Kidney epithelial cell (primary cell): ENCODE measurements around the gene PSEN1. TPM values are rescaled to one million over a fixed set of nuclear protein-coding genes. Genes with fewer than 3 reads are reported as not detected.

ENCODE experiments used
- DNase-seq: peaks from one replicate; pipeline ENCODE4 v3.0.0-alpha.2; 2010; ENCODE audit warnings: low read depth
- H3K27me3 ChIP-seq: 2 replicates; pipeline ENCODE4 v1.6.0; 2011; ENCODE audit warnings: low read length; ENCODE audit not compliant: control insufficient read depth, insufficient read depth
- H3K36me3 ChIP-seq: 2 replicates; pipeline ENCODE4 v1.5.1; 2011; ENCODE audit warnings: low read length; ENCODE audit not compliant: control insufficient read depth, insufficient read depth
- H3K4me3 ChIP-seq: 2 replicates; pipeline ENCODE4 v1.5.1; 2011; ENCODE audit warnings: low read depth, mild to moderate bottlenecking, control low read depth, low read length
- total RNA-seq: library from RNA; depleted of rRNA; stranded (reverse); fragments of >200 nt; gene quantifications from 2 replicates; pipeline ENCODE4 v1.2.3, GENCODE V29; 2015
- TF ChIP-seq, protein P1 (sequence below): IDR thresholded peaks from 2 replicates; pipeline ENCODE4 v1.5.1; 2011; ENCODE audit warnings: mild to moderate bottlenecking, moderate library complexity, low read length, control low read depth, inconsistent platforms; ENCODE audit not compliant: insufficient read depth, poor library complexity, severe bottlenecking

The PSEN1 gene
- total RNA-seq, 1 donor from 2014 or later, result 73.6 TPM

DNA sequence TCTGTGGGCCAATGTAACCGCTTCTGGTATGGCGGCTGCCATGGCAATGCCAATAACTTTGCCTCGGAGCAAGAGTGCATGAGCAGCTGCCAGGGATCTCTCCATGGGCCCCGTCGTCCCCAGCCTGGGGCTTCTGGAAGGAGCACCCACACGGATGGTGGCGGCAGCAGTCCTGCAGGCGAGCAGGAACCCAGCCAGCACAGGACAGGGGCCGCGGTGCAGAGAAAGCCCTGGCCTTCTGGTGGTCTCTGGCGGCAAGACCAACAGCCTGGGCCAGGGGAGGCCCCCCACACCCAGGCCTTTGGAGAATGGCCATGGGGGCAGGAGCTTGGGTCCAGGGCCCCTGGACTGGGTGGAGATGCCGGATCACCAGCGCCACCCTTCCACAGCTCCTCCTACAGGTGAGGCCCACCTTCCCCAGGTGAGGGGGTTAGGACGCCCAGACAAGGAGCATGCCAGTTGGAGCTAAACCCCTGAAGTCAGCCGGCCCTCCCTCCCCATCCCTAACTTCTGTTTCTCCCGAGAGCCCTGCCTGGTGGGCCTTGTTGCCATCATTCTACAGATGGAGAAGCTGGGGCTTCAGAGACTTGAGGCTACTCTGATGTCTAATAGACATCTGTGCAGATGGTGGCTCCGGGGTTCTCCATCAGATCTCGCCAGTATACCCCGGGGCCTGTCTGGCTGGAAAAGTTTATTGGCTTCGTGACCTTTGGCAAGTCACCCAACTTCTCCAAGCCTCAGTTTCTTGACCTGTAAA is 126.3 kb downstream of the PSEN1 start:
- H3K4me3 ChIP-seq, result no peak overlapping the region
- peaks cover 4% of the 10 kb centered on the region for H3K36me3 ChIP-seq
- H3K27me3 ChIP-seq, result no peaks in the 10 kb centered on the region
- DNase-seq, result no peak
- TF ChIP-seq, protein P1, sequence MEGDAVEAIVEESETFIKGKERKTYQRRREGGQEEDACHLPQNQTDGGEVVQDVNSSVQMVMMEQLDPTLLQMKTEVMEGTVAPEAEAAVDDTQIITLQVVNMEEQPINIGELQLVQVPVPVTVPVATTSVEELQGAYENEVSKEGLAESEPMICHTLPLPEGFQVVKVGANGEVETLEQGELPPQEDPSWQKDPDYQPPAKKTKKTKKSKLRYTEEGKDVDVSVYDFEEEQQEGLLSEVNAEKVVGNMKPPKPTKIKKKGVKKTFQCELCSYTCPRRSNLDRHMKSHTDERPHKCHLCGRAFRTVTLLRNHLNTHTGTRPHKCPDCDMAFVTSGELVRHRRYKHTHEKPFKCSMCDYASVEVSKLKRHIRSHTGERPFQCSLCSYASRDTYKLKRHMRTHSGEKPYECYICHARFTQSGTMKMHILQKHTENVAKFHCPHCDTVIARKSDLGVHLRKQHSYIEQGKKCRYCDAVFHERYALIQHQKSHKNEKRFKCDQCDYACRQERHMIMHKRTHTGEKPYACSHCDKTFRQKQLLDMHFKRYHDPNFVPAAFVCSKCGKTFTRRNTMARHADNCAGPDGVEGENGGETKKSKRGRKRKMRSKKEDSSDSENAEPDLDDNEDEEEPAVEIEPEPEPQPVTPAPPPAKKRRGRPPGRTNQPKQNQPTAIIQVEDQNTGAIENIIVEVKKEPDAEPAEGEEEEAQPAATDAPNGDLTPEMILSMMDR, result no peak

DNA sequence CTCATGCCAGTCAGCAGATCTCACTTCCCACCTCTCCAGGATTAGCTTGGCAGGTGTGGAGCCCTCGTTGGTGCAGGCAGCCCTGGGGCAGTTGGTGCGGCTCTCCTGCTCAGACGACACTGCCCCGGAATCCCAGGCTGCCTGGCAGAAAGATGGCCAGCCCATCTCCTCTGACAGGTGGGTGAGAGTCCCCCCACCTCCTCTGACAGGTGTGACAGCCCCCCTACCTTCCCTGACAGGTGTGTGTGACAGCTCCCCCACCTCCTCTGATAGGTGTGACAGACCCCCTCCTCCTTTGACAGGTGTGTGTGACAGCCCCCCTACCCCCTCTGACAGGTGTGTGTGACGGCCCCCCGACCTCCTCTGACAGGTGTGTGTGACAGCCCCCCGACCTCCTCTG is 127.3 kb downstream of the PSEN1 start:
- Histone ChIP-seq H3K36me3 (peaks cover 5% of the 10 kb centered on the region), H3K4me3 (no peak overlapping the region), H3K27me3 (no peaks in the 10 kb centered on the region)
- TF ChIP-seq, protein P1, result no peak
- no peak for DNase-seq

DNA sequence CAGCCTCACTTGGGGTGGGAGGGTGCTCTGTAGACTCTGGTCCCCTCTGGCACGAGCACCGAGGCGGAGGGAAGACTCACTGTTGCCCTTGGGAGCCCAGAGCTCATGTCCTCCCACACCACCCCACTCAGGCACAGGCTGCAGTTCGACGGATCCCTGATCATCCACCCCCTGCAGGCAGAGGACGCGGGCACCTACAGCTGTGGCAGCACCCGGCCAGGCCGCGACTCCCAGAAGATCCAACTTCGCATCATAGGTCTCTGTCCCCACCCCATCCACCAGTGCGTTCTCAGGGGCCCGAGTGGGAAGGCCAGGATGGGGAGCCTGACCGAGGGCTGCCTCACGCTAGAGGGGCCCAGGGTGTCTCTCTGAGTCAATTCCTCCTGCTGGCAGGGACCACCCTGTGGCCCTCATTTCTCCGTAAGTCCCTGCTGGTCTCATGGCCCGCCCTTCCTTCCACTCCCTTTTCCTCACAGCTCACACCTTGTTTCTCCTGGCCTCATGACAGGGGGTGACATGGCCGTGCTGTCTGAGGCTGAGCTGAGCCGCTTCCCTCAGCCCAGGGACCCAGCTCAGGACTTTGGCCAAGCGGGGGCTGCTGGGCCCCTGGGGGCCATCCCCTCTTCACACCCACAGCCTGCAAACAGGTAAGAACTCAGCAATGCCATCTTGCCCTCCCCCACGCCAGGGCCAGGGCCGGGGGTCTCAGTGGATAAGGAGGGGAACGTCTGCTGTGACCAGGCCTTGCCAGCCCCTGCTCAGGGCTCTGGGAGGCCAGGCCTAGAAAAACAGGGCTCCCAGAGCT is 128.0 kb downstream of the PSEN1 start:
- no peak for DNase-seq
- Histone ChIP-seq H3K27me3 (no peaks in the 10 kb centered on the region), H3K4me3 (no peak overlapping the region), H3K36me3 (peaks cover 5% of the 10 kb centered on the region)
- TF ChIP-seq, protein P1, result no peak

DNA sequence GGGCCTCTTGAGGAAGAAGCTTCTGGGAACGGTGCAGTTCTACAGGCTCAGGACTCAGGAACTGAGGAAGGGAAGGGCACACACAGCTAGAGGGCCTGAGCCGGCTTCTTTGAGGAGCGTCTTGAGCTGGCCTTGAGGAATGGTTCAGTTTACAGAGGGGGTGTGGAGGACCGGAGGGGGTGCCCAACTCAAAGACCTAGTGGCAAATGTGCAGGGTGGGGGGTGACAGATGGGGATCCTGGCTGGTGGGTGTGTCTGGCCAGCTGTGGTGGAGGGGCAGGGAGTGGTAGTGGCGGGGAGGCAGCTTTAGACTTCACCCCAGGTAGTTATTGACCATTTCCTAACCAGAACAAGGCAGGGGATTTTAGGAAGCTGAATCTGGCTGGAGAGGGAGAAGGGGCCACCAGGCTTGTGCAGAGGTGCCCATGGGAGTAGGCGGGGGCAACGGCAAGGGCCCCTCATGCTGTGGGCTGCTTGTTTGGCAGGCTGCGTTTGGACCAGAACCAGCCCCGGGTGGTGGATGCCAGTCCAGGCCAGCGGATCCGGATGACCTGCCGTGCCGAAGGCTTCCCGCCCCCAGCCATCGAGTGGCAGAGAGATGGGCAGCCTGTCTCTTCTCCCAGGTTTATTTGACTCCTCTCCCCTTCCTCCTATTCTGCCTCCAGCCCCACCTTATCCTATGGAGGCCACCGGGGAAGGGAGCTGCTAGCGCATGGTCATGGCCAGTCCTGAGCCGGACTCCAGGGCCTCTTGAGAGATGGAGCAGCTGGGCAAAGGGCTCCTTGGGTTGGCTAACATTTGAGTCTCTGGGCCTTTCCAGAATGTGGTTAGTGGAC is 128.8 kb downstream of the PSEN1 start:
- no peaks in the 10 kb centered on the region for H3K27me3 ChIP-seq
- no peak overlapping the region for H3K4me3 ChIP-seq
- TF ChIP-seq, protein P1, result no peak
- DNase-seq, result no peak
- H3K36me3 ChIP-seq, result peaks cover 4% of the 10 kb centered on the region

GRCh38 chr14:73265721-73266046 is 129.4 kb downstream of the PSEN1 start:
- Histone ChIP-seq H3K4me3 (no peak overlapping the region), H3K27me3 (no peaks in the 10 kb centered on the region), H3K36me3 (peaks cover 4% of the 10 kb centered on the region)
- TF ChIP-seq, protein P1, result no peak
- DNase-seq, result no peak
